ENCODE results near the gene DDAH1.
"Not testable (repeated sequence)": the region's sequence is repeated elsewhere in the genome, so short reads cannot be mapped to it uniquely, and the experiment has no call there.

DDAH1 gene

DNA sequence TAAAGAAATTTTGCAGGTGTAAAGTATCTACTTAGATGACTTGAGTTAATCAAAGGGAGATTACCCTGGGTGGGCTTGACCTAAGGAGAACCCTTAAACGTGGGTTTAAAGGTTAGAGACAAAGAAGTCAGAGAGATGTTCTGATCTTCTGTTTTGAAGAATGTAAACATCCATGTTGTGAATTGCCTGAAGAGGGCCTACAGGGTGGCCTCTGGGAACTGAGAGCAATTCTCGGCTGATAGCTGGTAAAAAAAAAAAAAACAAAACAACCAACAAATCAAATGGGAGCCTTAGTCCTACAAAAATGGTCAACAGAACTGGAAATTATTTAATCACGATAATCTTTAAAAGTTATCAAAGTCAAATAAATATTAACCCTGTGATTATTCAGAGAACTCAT, 99.1 kb downstream of the DDAH1 start:
- FAIRE-seq = peak; percentile 58
- DNase-seq (ENCODE audit: extremely low spot score, insufficient read length, low read depth) = no peak

GRCh38 chr1:85363521-85363920, 101.4 kb downstream of the DDAH1 start:
- no peak for FAIRE-seq
- no peak for DNase-seq (ENCODE audit: extremely low spot score, insufficient read length, low read depth)

DNA sequence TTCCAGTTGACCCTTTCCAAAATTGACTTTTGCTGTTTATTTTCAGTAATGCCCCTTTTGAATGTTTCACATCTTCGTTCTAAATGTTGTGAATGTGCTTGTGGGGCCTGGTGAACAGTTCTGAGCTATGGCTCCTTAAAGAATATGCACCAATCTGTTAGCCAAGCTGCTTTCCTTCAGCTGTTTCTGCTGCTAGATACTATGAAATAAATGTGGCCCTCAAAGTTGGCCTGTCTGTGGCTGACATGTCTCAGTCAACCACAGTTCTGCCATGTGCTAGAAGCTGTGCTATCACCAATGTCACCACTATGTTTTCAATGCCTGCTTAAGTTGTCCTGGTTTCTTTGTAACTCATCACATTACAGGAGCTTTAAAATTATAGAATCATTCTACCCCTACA, 101.9 kb downstream of the DDAH1 start:
- no peak for DNase-seq (ENCODE audit: extremely low spot score, insufficient read length, low read depth)
- FAIRE-seq = no peak

GRCh38 chr1:85361606-85362296, 103.2 kb downstream of the DDAH1 start:
- no peak for FAIRE-seq
- DNase-seq (ENCODE audit: extremely low spot score, insufficient read length, low read depth) = no peak

GRCh38 chr1:85360730-85361493, 104.0 kb downstream of the DDAH1 start:
- DNase-seq (ENCODE audit: extremely low spot score, insufficient read length, low read depth) = no peak

DNA sequence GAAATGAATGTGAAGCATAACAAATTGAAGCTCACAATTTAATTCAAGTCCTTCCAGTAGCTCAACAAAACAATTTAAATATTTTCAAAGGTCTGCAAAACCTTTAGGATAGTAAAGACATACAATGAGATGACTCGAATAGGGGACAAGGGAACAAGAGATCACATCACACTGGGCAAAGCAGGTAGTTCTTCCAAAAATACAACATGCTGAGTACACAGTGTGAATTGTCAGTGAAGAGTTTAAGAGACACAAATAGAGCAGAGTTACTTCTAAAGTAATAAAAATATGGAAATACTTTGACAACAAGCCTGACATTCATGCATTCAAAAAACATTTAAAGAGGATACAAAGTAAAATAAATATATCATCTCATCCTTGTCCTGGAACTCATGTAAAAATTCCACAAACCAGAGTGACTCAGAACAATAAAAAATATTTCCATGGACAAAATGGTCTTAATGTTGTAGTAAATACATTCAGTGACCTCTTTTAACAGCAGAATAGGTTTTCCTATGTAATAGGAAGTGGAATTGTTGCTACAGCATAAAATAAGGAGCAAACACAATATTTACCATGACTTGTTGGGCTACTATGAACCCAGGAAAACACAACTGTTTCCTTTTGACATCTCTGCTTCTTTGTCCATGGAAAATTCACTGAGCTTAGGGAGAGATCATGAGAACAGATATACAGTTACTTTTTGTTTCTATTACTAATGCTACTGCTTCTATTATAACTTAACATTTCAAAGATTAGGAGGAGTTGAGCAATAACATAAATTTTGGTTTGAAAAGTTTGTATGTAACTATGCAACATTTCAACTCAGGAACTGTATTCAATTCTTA, 104.9 kb downstream of the DDAH1 start:
- FAIRE-seq = no peak
- no peak for DNase-seq (ENCODE audit: extremely low spot score, insufficient read length, low read depth)

More at GRCh38 chr1:85360730-85361493, 104.0 kb downstream of the DDAH1 start:
- FAIRE-seq = no peak

GRCh38 chr1:85358702-85359438, 106.1 kb downstream of the DDAH1 start:
- FAIRE-seq = peak; percentile 18

DNA sequence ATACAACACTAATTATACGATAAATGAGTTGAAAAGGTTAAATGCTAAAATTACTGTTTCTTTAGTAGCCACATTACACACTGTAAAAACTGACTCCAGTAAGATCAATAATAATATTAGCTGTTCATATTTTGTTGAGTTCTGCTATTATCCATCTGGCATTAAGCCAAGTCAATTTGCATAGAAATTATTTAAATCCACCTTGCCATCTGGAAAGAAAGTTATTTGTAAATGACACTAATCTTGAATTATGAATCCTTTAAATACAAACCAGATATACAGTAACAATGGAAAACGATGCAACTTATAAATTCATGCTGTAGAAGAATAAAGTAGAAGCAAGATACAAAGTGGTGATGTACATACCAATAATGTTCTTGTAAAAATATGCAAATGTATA, 107.1 kb downstream of the DDAH1 start:
- FAIRE-seq (no peak), DNase-seq (ENCODE audit: extremely low spot score, insufficient read length, low read depth) (no peak)

More at GRCh38 chr1:85358702-85359438, 106.1 kb downstream of the DDAH1 start:
- no peak for DNase-seq (ENCODE audit: extremely low spot score, insufficient read length, low read depth)

DNA sequence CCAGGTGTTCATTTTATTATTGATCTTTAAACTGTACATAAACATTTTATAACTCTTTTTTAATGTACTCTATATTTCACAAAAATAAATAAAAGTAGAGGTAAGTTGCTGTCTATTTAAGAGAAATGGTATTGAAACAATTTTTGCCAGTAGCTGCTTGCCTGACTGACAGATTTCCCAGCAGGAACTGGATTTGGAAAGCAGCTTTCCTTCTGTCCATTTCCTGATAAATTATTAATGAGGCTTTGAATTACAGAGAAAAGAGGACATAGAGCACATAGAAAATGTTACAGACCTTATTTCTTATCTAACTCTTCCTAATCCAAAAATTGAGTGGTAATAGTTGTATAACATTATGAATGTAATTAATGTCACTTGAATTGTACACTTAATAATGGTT, 108.8 kb downstream of the DDAH1 start:
- FAIRE-seq = no peak
- no peak for DNase-seq (ENCODE audit: extremely low spot score, insufficient read length, low read depth)

DNA sequence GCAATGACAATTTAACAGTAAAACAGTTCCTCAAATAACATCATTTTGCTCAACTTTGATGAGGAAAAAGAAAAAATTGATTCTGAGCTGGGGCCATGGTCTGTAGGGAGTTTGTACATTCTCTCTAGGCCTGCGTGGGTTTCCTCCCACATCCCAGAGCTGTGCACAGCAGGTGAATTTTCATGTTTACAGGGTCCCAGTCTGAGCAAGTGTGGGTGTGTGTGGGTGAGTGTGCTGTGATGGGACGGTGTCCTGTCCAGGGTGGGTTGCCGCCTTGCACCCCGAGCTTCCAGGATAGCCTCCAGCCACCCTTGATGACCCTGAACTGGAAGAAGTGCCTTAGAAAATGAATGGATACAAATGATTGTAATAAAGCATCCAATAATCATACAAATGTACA, 112.9 kb downstream of the DDAH1 start:
- DNase-seq (ENCODE audit: extremely low spot score, insufficient read length, low read depth) (no peak), FAIRE-seq (no peak)

DNA sequence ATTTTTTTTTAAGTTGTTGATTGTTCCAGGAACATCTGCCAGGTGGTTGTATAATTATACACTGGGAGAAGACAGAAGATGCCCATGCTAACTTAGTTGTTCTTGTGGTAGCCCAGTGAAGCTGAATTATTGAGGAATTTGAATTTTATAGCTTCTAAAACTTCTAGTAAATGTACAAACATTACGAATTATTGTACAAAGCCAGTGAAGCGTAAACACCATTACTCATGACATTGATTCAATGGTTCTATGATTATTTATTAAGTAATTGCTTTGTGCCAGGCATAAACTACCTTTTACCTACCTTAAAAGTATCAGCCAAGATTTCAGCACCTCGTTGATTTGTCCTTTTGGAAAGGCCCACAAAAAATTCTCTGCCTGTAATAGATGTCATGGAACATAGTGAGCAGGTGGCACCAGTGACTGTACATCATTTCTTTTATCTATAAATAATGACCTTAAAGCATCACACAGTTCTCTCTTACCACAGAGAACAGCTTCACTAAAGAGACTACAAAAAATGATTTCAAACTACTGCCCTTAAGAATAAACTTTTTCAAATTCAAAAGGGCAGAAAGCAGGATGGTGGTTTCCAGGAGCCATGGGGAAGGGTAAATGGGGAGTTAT, 113.6 kb downstream of the DDAH1 start:
- no peak for FAIRE-seq
- DNase-seq (ENCODE audit: extremely low spot score, insufficient read length, low read depth) = no peak

GRCh38 chr1:85349224-85349623, 115.7 kb downstream of the DDAH1 start:
- DNase-seq (ENCODE audit: extremely low spot score, insufficient read length, low read depth) = no peak
- FAIRE-seq = no peak

DNA sequence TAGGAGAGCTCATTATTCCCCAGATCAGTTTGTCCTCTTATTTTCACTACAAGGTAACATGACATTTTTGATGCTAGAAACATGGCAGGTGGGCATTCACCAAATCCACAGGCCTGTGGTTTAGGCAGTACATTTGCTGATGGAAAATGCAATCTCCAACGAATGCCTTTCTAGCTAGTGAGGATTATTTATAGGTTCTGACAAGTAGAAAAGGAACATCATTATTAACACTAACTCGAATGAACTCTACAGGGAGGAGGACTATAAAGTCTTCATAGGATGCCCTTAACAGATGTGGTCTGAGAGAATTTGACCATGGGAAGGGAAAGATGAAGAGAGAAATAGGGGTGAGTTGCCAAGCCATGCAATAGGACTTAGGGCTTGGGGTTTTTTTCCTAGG, 117.1 kb downstream of the DDAH1 start:
- DNase-seq (ENCODE audit: extremely low spot score, insufficient read length, low read depth) (no peak), FAIRE-seq (no peak)

DNA sequence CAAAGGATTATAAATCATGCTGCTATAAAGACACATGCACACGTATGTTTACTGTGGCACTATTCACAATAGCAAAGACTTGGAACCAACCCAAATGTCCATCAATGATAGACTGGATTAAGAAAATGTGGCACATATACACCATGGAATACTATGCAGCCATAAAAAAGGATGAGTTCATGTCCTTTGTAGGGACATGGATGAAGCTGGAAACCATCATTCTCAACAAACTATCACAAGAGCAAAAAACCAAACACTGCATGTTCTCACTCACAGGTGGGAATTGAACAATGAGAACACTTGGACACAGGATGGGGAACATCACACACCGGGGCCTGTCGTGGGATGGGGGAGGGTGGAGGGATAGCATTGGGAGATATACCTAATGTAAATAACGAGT, 117.7 kb downstream of the DDAH1 start:
- not testable (repeated sequence) for FAIRE-seq; DNase-seq (ENCODE audit: extremely low spot score, insufficient read length, low read depth)

- FAIRE-seq (no peak), DNase-seq (ENCODE audit: extremely low spot score, insufficient read length, low read depth) (no peak)
Observed at GRCh38 chr1:85344256-85344694, 120.7 kb downstream of the DDAH1 start.

DNA sequence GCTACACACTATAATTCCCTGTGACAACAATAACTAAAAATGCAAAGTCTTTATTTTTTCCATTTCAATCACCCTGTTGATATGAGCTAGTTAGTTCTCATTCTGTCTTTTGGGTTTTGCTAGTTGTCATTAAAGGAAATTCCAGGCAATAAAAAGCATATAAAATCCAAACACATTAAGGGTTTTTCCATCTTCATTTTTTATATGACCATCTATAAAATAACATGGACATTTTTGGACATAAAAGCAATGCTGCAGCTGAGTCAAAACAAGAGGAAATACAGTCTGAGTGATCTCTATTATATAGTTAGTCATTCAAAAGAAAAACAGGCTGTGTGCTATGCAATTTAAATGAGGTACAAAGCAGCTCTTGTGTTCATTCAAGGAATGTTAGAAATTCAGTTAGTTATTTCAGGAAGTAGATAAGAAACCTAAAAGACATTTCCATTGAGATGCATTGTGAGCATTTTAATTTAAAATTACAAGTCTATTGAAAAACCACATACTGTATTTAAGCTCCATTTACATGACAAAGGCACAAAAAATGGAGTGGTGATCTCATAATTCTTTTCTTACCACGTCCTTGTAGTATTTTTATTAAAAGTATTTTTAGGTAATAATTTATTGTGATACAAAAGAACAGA, 121.2 kb downstream of the DDAH1 start:
- FAIRE-seq = no peak
- DNase-seq (ENCODE audit: extremely low spot score, insufficient read length, low read depth) = no peak

DNA sequence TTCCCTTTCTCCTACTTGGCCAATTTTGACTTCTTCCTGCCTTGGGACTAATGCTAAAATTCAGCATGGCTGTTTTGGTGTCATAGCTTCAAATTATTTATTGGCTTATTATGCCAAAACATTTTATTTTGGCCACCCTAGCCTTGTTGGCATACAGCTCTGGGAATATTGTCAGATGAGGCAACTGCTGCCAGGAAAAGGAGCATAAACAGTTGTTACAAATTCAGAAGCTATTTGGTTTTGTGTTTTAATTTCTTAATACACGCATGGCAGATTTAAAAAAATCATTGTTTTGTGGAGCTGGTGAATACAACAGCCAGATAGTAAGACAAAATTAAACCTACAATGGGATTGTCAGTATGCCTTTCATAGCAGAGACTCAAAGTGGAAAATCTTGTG, 121.7 kb downstream of the DDAH1 start:
- DNase-seq (ENCODE audit: extremely low spot score, insufficient read length, low read depth) (no peak), FAIRE-seq (no peak)

DNA sequence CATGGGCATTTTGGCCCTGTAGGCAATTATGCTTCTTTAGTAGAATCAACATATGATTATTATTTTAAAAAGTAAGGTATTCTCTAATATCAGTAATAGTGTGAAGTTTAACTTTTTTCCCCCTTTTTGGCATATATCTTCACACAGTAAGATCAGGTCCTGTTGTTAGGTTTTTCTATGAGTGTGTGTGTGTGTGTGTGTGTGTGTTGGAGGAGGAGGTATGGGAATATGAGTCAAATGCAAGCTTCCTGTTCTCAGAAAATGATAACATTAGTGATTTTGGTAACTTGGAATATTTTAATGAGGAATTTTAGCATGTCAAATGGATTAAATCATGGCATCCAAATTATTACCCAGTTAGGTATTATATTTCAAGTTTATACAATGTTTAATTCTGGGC, 122.8 kb downstream of the DDAH1 start:
- no peak for DNase-seq (ENCODE audit: extremely low spot score, insufficient read length, low read depth)
- no peak for FAIRE-seq

DNA sequence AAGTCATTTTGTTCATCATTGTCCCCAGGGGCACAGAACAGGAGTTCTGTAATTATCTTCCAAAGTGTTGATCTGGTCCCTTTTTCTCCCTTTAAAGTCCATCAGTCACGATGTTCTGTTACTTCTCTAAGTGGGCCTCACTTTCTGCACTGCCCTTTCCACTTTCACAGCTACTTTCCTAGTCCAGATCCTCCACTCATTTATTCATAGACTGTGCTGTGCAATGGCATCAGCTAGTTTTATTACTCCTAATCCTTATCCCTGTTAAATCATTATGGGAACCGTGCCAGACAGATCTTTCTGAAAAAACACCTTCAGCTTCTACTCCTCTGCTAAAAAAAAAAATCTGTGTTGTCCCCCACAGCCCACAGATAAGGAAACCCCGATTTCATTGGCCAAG, 124.5 kb downstream of the DDAH1 start:
- no peak for FAIRE-seq
- DNase-seq (ENCODE audit: extremely low spot score, insufficient read length, low read depth) = no peak
